HG03342 (cell line): ENCODE measurements around the gene MAN1C1.
"Not testable (repeated sequence)": the region's sequence is repeated elsewhere in the genome, so short reads cannot be mapped to it uniquely, and the experiment has no call there.

ENCODE experiments used
- ATAC-seq: cut with Tn5 transposase; IDR thresholded peaks from one replicate; pipeline ENCODE4 v1.9.1; 2021; ENCODE audit warnings: mild to moderate bottlenecking, moderate library complexity; ENCODE audit not compliant: unreplicated experiment

MAN1C1 gene

GRCh38 chr1:25653558-25653957 lies 37.0 kb downstream of the MAN1C1 start:
- no peak for ATAC-seq

GRCh38 chr1:25654109-25654660 lies 37.6 kb downstream of the MAN1C1 start:
- ATAC-seq = no peak

GRCh38 chr1:25657121-25657882 lies 40.7 kb downstream of the MAN1C1 start:
- ATAC-seq = no peak

GRCh38 chr1:25657883-25658760 lies 41.5 kb downstream of the MAN1C1 start:
- ATAC-seq = no peak

- no peak for ATAC-seq
Observed at GRCh38 chr1:25658791-25659431, 42.3 kb downstream of the MAN1C1 start.

GRCh38 chr1:25661043-25661815 lies 44.6 kb downstream of the MAN1C1 start:
- ATAC-seq = no peak

GRCh38 chr1:25662061-25662460 lies 45.5 kb downstream of the MAN1C1 start:
- no peak for ATAC-seq

- not testable (repeated sequence) for ATAC-seq
Observed at GRCh38 chr1:25662959-25663358, 46.4 kb downstream of the MAN1C1 start.

- ATAC-seq = no peak
Observed at GRCh38 chr1:25664357-25665199, 48.0 kb downstream of the MAN1C1 start.

GRCh38 chr1:25666460-25666859 lies 49.9 kb downstream of the MAN1C1 start:
- ATAC-seq = no peak

GRCh38 chr1:25668931-25669573 lies 52.5 kb downstream of the MAN1C1 start:
- ATAC-seq = no peak

GRCh38 chr1:25669781-25670567 lies 53.4 kb downstream of the MAN1C1 start:
- no peak for ATAC-seq

GRCh38 chr1:25671929-25672328 lies 55.3 kb downstream of the MAN1C1 start:
- no peak for ATAC-seq

- no peak for ATAC-seq
Observed at GRCh38 chr1:25672763-25673409, 56.3 kb downstream of the MAN1C1 start.

- no peak for ATAC-seq
Observed at GRCh38 chr1:25673456-25673855, 56.9 kb downstream of the MAN1C1 start.

GRCh38 chr1:25673962-25674806 lies 57.6 kb downstream of the MAN1C1 start:
- ATAC-seq = no peak

GRCh38 chr1:25674807-25675084 lies 58.2 kb downstream of the MAN1C1 start:
- no peak for ATAC-seq
